ENCODE results near the gene AP3S1.

AP3S1 gene

GRCh38 chr5:115825948-115826347 is 15.8 kb upstream of the AP3S1 start:
- H3K4me3 ChIP-seq (ENCODE audit: low read depth in 1 of 2, low read length in 2 of 2), result no peak overlapping the region
- H3K9me3 ChIP-seq (ENCODE audit: control insufficient read depth in 1 of 2, low read length in 2 of 2), result no peaks in the 10 kb centered on the region
- peaks cover 10 to 27% of the 10 kb centered on the region in 2 donors for H3K36me3 ChIP-seq (ENCODE audit: control insufficient read depth in 1 of 2, insufficient read depth in 2 of 2, low read length in 2 of 2)
- H3K4me1 ChIP-seq (ENCODE audit: control insufficient read depth in 1 of 2, insufficient read depth in 2 of 2, low read length in 2 of 2), result no peaks in the 10 kb centered on the region
- H3K27ac ChIP-seq (ENCODE audit: low read length), result no peak overlapping the region
- H3K27me3 ChIP-seq (ENCODE audit: low read depth, low read length), result no peaks in the 10 kb centered on the region

GRCh38 chr5:115829913-115830312 is 11.8 kb upstream of the AP3S1 start:
- Histone ChIP-seq H3K9me3 (ENCODE audit: control insufficient read depth in 1 of 2, low read length in 2 of 2) (no peaks in the 10 kb centered on the region), H3K27me3 (ENCODE audit: low read depth, low read length) (no peaks in the 10 kb centered on the region), H3K27ac (ENCODE audit: low read length) (no peak overlapping the region), H3K4me3 (ENCODE audit: low read depth in 1 of 2, low read length in 2 of 2) (no peak overlapping the region), H3K4me1 (ENCODE audit: control insufficient read depth in 1 of 2, insufficient read depth in 2 of 2, low read length in 2 of 2) (no peaks in the 10 kb centered on the region), H3K36me3 (ENCODE audit: control insufficient read depth in 1 of 2, insufficient read depth in 2 of 2, low read length in 2 of 2) (peaks cover 31 to 44% of the 10 kb centered on the region in 2 donors)

GRCh38 chr5:115831163-115831768 is 10.5 kb upstream of the AP3S1 start:
- Histone ChIP-seq H3K36me3 (ENCODE audit: control insufficient read depth in 1 of 2, insufficient read depth in 2 of 2, low read length in 2 of 2) (peaks cover 43 to 48% of the 10 kb centered on the region in 2 donors), H3K27me3 (ENCODE audit: low read depth, low read length) (no peaks in the 10 kb centered on the region)

GRCh38 chr5:115835481-115835880 is 6.3 kb upstream of the AP3S1 start:
- Histone ChIP-seq H3K4me1 (ENCODE audit: control insufficient read depth in 1 of 2, insufficient read depth in 2 of 2, low read length in 2 of 2) (peaks cover 0 to 23% of the 10 kb centered on the region in 2 donors), H3K27me3 (ENCODE audit: low read depth, low read length) (no peaks in the 10 kb centered on the region), H3K9me3 (ENCODE audit: control insufficient read depth in 1 of 2, low read length in 2 of 2) (no peaks in the 10 kb centered on the region), H3K27ac (ENCODE audit: low read length) (no peak overlapping the region), H3K4me3 (ENCODE audit: low read depth in 1 of 2, low read length in 2 of 2) (no peak overlapping the region), H3K36me3 (ENCODE audit: control insufficient read depth in 1 of 2, insufficient read depth in 2 of 2, low read length in 2 of 2) (peaks cover 25 to 34% of the 10 kb centered on the region in 2 donors)

More at GRCh38 chr5:115831163-115831768, 10.5 kb upstream of the AP3S1 start:
- Histone ChIP-seq H3K4me1 (ENCODE audit: control insufficient read depth in 1 of 2, insufficient read depth in 2 of 2, low read length in 2 of 2) (no peaks in the 10 kb centered on the region), H3K9me3 (ENCODE audit: control insufficient read depth in 1 of 2, low read length in 2 of 2) (no peaks in the 10 kb centered on the region), H3K4me3 (ENCODE audit: low read depth in 1 of 2, low read length in 2 of 2) (no peak overlapping the region), H3K27ac (ENCODE audit: low read length) (no peak overlapping the region)

GRCh38 chr5:115838885-115839518 is 2.7 kb upstream of the AP3S1 start:
- no peaks in the 10 kb centered on the region for H3K27me3 ChIP-seq (ENCODE audit: low read depth, low read length)
- H3K9me3 ChIP-seq (ENCODE audit: control insufficient read depth in 1 of 2, low read length in 2 of 2), result no peaks in the 10 kb centered on the region
- peak overlapping the region in 1 of 2 donors; percentile 25 for H3K4me3 ChIP-seq (ENCODE audit: low read depth in 1 of 2, low read length in 2 of 2)
- peaks cover 6 to 39% of the 10 kb centered on the region in 2 donors for H3K4me1 ChIP-seq (ENCODE audit: control insufficient read depth in 1 of 2, insufficient read depth in 2 of 2, low read length in 2 of 2)
- peak overlapping the region; percentile 52 for H3K27ac ChIP-seq (ENCODE audit: low read length)
- peaks cover 20 to 21% of the 10 kb centered on the region in 2 donors for H3K36me3 ChIP-seq (ENCODE audit: control insufficient read depth in 1 of 2, insufficient read depth in 2 of 2, low read length in 2 of 2)

GRCh38 chr5:115840873-115841272 is 862 bp upstream of the AP3S1 start:
- H3K4me3 ChIP-seq (ENCODE audit: low read depth in 1 of 2, low read length in 2 of 2), result peak overlapping the region; percentile 96
- H3K27ac ChIP-seq (ENCODE audit: low read length), result peak overlapping the region; percentile 91
- H3K27me3 ChIP-seq (ENCODE audit: low read depth, low read length), result no peaks in the 10 kb centered on the region
- peaks cover 5 to 10% of the 10 kb centered on the region in 2 donors for H3K36me3 ChIP-seq (ENCODE audit: control insufficient read depth in 1 of 2, insufficient read depth in 2 of 2, low read length in 2 of 2)
- no peaks in the 10 kb centered on the region for H3K9me3 ChIP-seq (ENCODE audit: control insufficient read depth in 1 of 2, low read length in 2 of 2)
- peaks cover 6 to 46% of the 10 kb centered on the region in 2 donors for H3K4me1 ChIP-seq (ENCODE audit: control insufficient read depth in 1 of 2, insufficient read depth in 2 of 2, low read length in 2 of 2)

GRCh38 chr5:115842089-115842935 is 577 bp downstream of the AP3S1 start:
- H3K27ac ChIP-seq (ENCODE audit: low read length), result peak overlapping the region; percentile 65
- peak overlapping the region; percentile 96 for H3K4me3 ChIP-seq (ENCODE audit: low read depth in 1 of 2, low read length in 2 of 2)
- peaks cover 6 to 46% of the 10 kb centered on the region in 2 donors for H3K4me1 ChIP-seq (ENCODE audit: control insufficient read depth in 1 of 2, insufficient read depth in 2 of 2, low read length in 2 of 2)
- H3K9me3 ChIP-seq (ENCODE audit: control insufficient read depth in 1 of 2, low read length in 2 of 2), result no peaks in the 10 kb centered on the region
- peaks cover 0 to 7% of the 10 kb centered on the region in 2 donors for H3K36me3 ChIP-seq (ENCODE audit: control insufficient read depth in 1 of 2, insufficient read depth in 2 of 2, low read length in 2 of 2)
- no peaks in the 10 kb centered on the region for H3K27me3 ChIP-seq (ENCODE audit: low read depth, low read length)

GRCh38 chr5:115842952-115843351 is 1.2 kb downstream of the AP3S1 start:
- Histone ChIP-seq H3K4me3 (ENCODE audit: low read depth in 1 of 2, low read length in 2 of 2) (peak overlapping the region; percentile 96), H3K27ac (ENCODE audit: low read length) (no peak overlapping the region), H3K36me3 (ENCODE audit: control insufficient read depth in 1 of 2, insufficient read depth in 2 of 2, low read length in 2 of 2) (peaks cover 0 to 7% of the 10 kb centered on the region in 2 donors), H3K27me3 (ENCODE audit: low read depth, low read length) (no peaks in the 10 kb centered on the region), H3K9me3 (ENCODE audit: control insufficient read depth in 1 of 2, low read length in 2 of 2) (no peaks in the 10 kb centered on the region), H3K4me1 (ENCODE audit: control insufficient read depth in 1 of 2, insufficient read depth in 2 of 2, low read length in 2 of 2) (peaks cover 6 to 46% of the 10 kb centered on the region in 2 donors)

- Histone ChIP-seq H3K9me3 (ENCODE audit: control insufficient read depth in 1 of 2, low read length in 2 of 2) (no peaks in the 10 kb centered on the region), H3K4me1 (ENCODE audit: control insufficient read depth in 1 of 2, insufficient read depth in 2 of 2, low read length in 2 of 2) (peaks cover 6 to 42% of the 10 kb centered on the region in 2 donors), H3K27me3 (ENCODE audit: low read depth, low read length) (no peaks in the 10 kb centered on the region), H3K27ac (ENCODE audit: low read length) (no peak overlapping the region), H3K36me3 (ENCODE audit: control insufficient read depth in 1 of 2, insufficient read depth in 2 of 2, low read length in 2 of 2) (peaks cover 0 to 7% of the 10 kb centered on the region in 2 donors), H3K4me3 (ENCODE audit: low read depth in 1 of 2, low read length in 2 of 2) (peak overlapping the region in 1 of 2 donors; percentile 96)
Observed at GRCh38 chr5:115843444-115844130, 1.9 kb downstream of the AP3S1 start.

GRCh38 chr5:115844321-115844817 is 2.6 kb downstream of the AP3S1 start:
- Histone ChIP-seq H3K9me3 (ENCODE audit: control insufficient read depth in 1 of 2, low read length in 2 of 2) (no peaks in the 10 kb centered on the region), H3K4me3 (ENCODE audit: low read depth in 1 of 2, low read length in 2 of 2) (no peak overlapping the region), H3K36me3 (ENCODE audit: control insufficient read depth in 1 of 2, insufficient read depth in 2 of 2, low read length in 2 of 2) (peaks cover 0 to 7% of the 10 kb centered on the region in 2 donors), H3K27ac (ENCODE audit: low read length) (no peak overlapping the region), H3K27me3 (ENCODE audit: low read depth, low read length) (no peaks in the 10 kb centered on the region), H3K4me1 (ENCODE audit: control insufficient read depth in 1 of 2, insufficient read depth in 2 of 2, low read length in 2 of 2) (peaks cover 6 to 34% of the 10 kb centered on the region in 2 donors)

Measured in muscle layer of duodenum (tissue), 2 donors.